OCI-LY3 (cell line): ENCODE measurements around the gene ELF5.

Source experiments
- H2AFZ ChIP-seq: fragments of 200-600, 300-600 bp; shearing (Covaris generic); 2 replicates; pipeline ENCODE4 v1.6.0; 2014; ENCODE audit warnings: antibody characterized with exemption, low read depth, low read length
- H3K27ac ChIP-seq: fragments of 200-600, 300-600 bp; sonication (generic); 2 replicates; pipeline ENCODE4 v1.5.1; 2014; ENCODE audit warnings: mild to moderate bottlenecking, low read length, moderate library complexity, mixed read lengths
- H3K27me3 ChIP-seq: fragments of 200-600, 300-600 bp; sonication (generic); 2 replicates; pipeline ENCODE4 v1.6.1; 2014; ENCODE audit warnings: low read depth, low read length, mixed read lengths
- H3K36me3 ChIP-seq: fragments of 200-600, 300-600 bp; sonication (generic); replicated peaks from 2 replicates; pipeline ENCODE3; 2014; ENCODE audit warnings: low read depth, low read length, mixed read lengths
- H3K4me1 ChIP-seq: fragments of 300-600, 200-600 bp; sonication (generic); 2 replicates; pipeline ENCODE4 v1.6.1; 2014; ENCODE audit warnings: low read length, mixed read lengths
- H3K4me2 ChIP-seq: fragments of 200-600, 300-600 bp; sonication (generic); 2 replicates; pipeline ENCODE4 v1.6.1; 2014; ENCODE audit warnings: low read length, mixed read lengths
- H3K4me3 ChIP-seq: fragments of 300-600, 200-600 bp; sonication (generic); 2 replicates; pipeline ENCODE4 v1.5.1; 2014; ENCODE audit warnings: antibody characterized with exemption, mild to moderate bottlenecking, low read length, moderate library complexity
- H3K79me2 ChIP-seq: fragments of 300-600, 200-600 bp; shearing (Covaris generic); 2 replicates; pipeline ENCODE4 v1.6.1; 2014; ENCODE audit warnings: mild to moderate bottlenecking, low read length, mixed read lengths
- H3K9ac ChIP-seq: fragments of 300-600, 200-600 bp; shearing (Covaris generic); 2 replicates; pipeline ENCODE4 v1.6.0; 2014; ENCODE audit warnings: mild to moderate bottlenecking, low read length, moderate library complexity
- H3K9me3 ChIP-seq: fragments of 200-600, 300-600 bp; shearing (Covaris generic); 2 replicates; pipeline ENCODE4 v1.6.1; 2014; ENCODE audit warnings: low read length, mixed read lengths; ENCODE audit not compliant: insufficient read depth
- H4K20me1 ChIP-seq: fragments of 200-600, 300-600 bp; sonication (generic); 2 replicates; pipeline ENCODE4 v1.6.1; 2016; ENCODE audit warnings: low read length, mixed read lengths; ENCODE audit not compliant: insufficient read depth
- EZH2phosphoT487 ChIP-seq: fragments of 200-600 bp; shearing (Covaris generic); IDR thresholded peaks from 2 replicates; pipeline ENCODE4 v1.6.1; 2018; ENCODE audit warnings: antibody characterized with exemption, mixed run types, low read depth
- TF ChIP-seq, protein P1 (sequence below): fragments of 200-600, 300-600 bp; sonication (generic); IDR thresholded peaks from 2 replicates; pipeline ENCODE4 v1.5.1; 2014; ENCODE audit warnings: antibody characterized with exemption, low read length, low read depth

Gene ELF5

DNA sequence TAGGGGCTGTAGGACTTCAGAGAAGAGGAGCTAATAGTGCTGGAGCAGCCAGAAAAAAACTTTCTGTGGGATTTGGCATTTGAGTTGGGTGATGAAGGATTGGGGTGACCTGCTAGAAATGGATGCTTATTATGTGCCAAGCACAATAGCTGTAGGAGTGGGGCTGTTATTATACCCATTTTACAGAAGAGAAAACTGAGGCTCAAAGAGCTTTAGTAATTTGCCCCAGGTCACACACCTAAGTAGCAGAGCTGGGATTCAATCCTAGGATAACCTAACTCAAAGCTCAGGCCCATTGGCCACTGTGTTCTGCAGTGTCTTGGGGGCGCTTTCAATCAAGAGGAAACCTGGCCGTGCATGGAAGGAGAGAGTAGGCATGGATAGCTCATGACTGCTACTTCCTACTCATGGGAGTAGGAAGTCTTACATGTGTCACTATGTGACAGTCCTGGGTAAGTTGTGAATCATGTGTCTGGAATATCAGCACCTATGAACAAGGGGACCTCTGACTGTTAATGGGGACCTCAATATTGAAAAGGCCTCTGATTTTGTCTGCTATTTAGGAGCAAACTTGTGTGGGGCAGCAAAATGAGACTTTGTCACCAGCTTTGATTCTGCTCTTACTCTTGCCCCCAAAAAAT, 6.1 kb upstream of the ELF5 start:
- Histone ChIP-seq H3K27me3 (peaks cover 21% of the 10 kb centered on the region), H3K9me3 (no peaks in the 10 kb centered on the region), H4K20me1 (no peaks in the 10 kb centered on the region), H2AFZ (no peak overlapping the region), H3K4me3 (no peak overlapping the region), H3K36me3 (no peaks in the 10 kb centered on the region), H3K79me2 (no peaks in the 10 kb centered on the region), H3K4me1 (peaks cover 3% of the 10 kb centered on the region), H3K4me2 (no peak overlapping the region), H3K27ac (no peak overlapping the region), H3K9ac (no peak overlapping the region)
- TF ChIP-seq, protein P1, sequence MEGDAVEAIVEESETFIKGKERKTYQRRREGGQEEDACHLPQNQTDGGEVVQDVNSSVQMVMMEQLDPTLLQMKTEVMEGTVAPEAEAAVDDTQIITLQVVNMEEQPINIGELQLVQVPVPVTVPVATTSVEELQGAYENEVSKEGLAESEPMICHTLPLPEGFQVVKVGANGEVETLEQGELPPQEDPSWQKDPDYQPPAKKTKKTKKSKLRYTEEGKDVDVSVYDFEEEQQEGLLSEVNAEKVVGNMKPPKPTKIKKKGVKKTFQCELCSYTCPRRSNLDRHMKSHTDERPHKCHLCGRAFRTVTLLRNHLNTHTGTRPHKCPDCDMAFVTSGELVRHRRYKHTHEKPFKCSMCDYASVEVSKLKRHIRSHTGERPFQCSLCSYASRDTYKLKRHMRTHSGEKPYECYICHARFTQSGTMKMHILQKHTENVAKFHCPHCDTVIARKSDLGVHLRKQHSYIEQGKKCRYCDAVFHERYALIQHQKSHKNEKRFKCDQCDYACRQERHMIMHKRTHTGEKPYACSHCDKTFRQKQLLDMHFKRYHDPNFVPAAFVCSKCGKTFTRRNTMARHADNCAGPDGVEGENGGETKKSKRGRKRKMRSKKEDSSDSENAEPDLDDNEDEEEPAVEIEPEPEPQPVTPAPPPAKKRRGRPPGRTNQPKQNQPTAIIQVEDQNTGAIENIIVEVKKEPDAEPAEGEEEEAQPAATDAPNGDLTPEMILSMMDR, result no peak
- TF ChIP-seq EZH2phosphoT487, result no peak

DNA sequence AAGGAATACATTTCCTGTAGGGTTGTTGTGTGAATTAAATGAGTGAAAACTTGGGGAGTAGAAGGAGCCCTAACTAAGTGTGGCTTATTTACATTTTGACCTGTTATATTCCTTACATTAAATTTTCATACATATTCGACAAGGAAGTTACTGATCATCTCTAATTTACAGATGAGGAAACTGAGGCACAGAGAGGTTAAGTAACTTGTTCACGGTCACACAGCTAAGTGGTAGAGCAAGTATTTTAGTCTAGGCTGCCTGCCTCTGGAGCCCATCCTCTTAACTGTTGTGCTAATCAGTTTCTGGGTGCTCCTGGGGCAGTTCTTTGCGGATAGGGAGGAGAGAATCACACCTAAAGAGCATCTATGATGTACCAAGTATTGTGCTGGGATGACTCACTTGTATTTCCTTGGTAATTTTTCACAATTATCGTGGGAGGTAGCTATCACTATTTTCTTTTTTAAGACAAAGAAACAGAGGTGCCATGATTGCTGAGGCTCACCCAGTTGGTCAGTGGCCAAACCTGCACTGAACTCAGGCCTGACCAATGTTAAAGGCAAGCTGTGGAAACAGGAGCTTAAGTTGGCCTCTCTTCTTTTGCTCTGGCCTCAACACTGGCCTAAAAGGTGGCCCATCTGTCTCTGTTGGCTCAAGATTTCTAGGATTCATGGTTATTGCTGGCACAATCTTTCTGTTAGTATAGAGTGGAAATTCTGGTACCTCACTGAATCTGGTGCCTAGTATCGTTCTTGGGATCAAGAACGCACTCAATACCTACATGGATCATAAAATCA, 2.9 kb upstream of the ELF5 start:
- TF ChIP-seq, protein P1, result no peak
- no peak for TF ChIP-seq EZH2phosphoT487
- H3K4me3 ChIP-seq, result no peak overlapping the region
- H3K36me3 ChIP-seq, result no peaks in the 10 kb centered on the region
- no peak overlapping the region for H3K9ac ChIP-seq
- no peaks in the 10 kb centered on the region for H3K79me2 ChIP-seq
- no peak overlapping the region for H3K27ac ChIP-seq
- H3K4me2 ChIP-seq, result no peak overlapping the region
- no peak overlapping the region for H2AFZ ChIP-seq
- H4K20me1 ChIP-seq, result no peaks in the 10 kb centered on the region
- no peaks in the 10 kb centered on the region for H3K9me3 ChIP-seq
- peaks cover 10% of the 10 kb centered on the region for H3K4me1 ChIP-seq
- peaks cover 18% of the 10 kb centered on the region for H3K27me3 ChIP-seq

DNA sequence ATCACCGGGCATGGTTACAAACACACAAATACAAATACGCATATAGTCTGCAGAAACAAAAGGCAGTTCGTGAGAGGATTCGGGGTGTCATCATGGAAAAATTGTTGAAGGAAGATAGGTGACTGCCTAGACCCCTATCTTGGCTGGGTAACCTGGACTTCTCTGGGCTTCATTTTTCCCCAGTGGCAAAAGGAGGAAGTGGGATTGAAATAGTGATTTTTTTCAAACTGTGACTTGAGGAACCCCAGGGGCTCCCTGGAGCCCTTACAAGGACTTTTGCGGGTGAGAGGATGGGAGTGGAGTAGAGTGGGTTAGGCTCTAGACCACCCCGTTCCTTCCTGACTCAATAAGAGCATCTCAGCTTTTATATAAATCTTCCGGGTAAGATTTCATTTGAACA, 1.0 kb upstream of the ELF5 start:
- Histone ChIP-seq H3K27me3 (peaks cover 18% of the 10 kb centered on the region), H3K4me1 (peaks cover 10% of the 10 kb centered on the region), H3K9me3 (no peaks in the 10 kb centered on the region), H3K9ac (no peak overlapping the region), H3K36me3 (no peaks in the 10 kb centered on the region), H4K20me1 (no peaks in the 10 kb centered on the region), H2AFZ (no peak overlapping the region), H3K79me2 (no peaks in the 10 kb centered on the region), H3K4me2 (no peak overlapping the region), H3K4me3 (no peak overlapping the region), H3K27ac (no peak overlapping the region)
- TF ChIP-seq EZH2phosphoT487, result no peak
- TF ChIP-seq, protein P1, result no peak

DNA sequence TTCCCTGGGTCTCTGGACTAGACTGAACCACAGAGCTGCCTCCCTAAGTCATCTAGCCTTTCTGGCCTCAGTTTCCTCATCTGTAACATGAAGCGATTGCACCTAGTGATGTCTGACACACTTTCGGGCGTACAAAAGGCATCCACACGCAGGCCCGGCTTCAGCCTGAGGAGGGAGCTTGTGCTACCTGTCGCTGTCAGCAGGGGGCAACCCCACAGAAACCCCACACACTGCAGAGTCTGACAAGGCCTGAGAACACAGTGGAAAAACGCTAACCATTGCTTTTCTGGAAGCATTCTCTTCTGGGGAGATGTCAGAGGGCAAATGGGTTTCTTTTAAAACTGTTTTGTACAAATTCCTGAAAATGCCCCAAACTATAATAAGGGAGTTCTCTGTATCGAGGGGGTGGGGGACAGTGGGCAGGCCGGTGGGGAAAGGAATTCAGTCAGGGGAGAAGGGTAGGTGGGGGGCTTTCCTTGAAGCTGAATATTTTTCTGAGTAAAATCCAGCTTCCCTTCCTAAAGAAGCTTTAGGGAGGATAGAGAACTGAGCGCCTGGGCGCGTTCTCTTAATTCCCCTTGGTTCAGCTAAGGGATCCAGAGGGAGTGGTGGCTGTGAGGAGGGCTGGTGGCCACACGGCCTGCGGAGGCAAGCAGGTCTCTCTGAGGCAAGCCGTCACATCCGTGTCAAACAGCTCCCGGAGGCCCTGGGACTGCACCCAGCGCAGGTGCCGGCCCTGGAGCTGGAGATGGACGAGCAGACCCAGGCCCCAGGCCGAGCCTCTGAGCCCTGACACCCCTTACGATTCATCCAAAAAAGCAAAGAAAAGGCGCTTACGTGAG, 533 bp downstream of the ELF5 start:
- peak overlapping the region; percentile 43 for H3K4me2 ChIP-seq
- H4K20me1 ChIP-seq, result no peaks in the 10 kb centered on the region
- H3K79me2 ChIP-seq, result no peaks in the 10 kb centered on the region
- H3K27ac ChIP-seq, result no peak overlapping the region
- H3K9me3 ChIP-seq, result no peaks in the 10 kb centered on the region
- H2AFZ ChIP-seq, result peak overlapping the region; percentile 72; the same call in 1 of the 2 replicates
- peaks cover 12% of the 10 kb centered on the region for H3K27me3 ChIP-seq
- H3K4me1 ChIP-seq, result peaks cover 10% of the 10 kb centered on the region
- no peak overlapping the region for H3K4me3 ChIP-seq
- no peak overlapping the region for H3K9ac ChIP-seq
- TF ChIP-seq, protein P1, result peak; percentile 87
- no peak for TF ChIP-seq EZH2phosphoT487
- H3K36me3 ChIP-seq, result no peaks in the 10 kb centered on the region
